ENCODE data around the gene SATB2. TPM values are rescaled to one million over a fixed set of nuclear protein-coding genes. Genes with fewer than 3 reads are reported as not detected.

The SATB2 gene
- total RNA-seq, 2 donors from 2014 or later, result 5.2 to 11.8 TPM

GRCh38 chr2:199444749-199445148 is 13.0 kb downstream of the SATB2 start:
- Histone ChIP-seq H3K4me3 (no peak overlapping the region), H3K36me3 (no peaks in the 10 kb centered on the region), H3K27me3 (replicated peaks; ENCODE audit: insufficient read depth) (no peaks in the 10 kb centered on the region), H3K27ac (no peak overlapping the region), H3K4me1 (replicated peaks) (no peaks in the 10 kb centered on the region), H3K9me3 (no peaks in the 10 kb centered on the region)
- TF ChIP-seq CTCF (IDR thresholded peaks at IDR 0.05), result no peak
- no peak for TF ChIP-seq POLR2AphosphoS5 (IDR thresholded peaks at IDR 0.05)
- no peak for TF ChIP-seq POLR2A (IDR thresholded peaks at IDR 0.05)
- intact Hi-C loops (cut with DNase I), result no loop called here
- no peak for DNase-seq (ENCODE audit: low spot score)
- 78% methylated on average over 4 of the region's 4 CpGs for WGBS

GRCh38 chr2:199443589-199444130 is 14.1 kb downstream of the SATB2 start:
- no peak for DNase-seq (ENCODE audit: low spot score)
- H3K4me3 ChIP-seq, result no peak overlapping the region
- H3K9me3 ChIP-seq, result no peaks in the 10 kb centered on the region
- intact Hi-C loops (cut with DNase I), result no loop called here
- WGBS, result 73% methylated on average over 3 of the region's 3 CpGs
- H3K4me1 ChIP-seq (replicated peaks), result no peaks in the 10 kb centered on the region
- no peaks in the 10 kb centered on the region for H3K27me3 ChIP-seq (replicated peaks; ENCODE audit: insufficient read depth)
- TF ChIP-seq CTCF (IDR thresholded peaks at IDR 0.05) (no peak), POLR2A (IDR thresholded peaks at IDR 0.05) (no peak), POLR2AphosphoS5 (IDR thresholded peaks at IDR 0.05) (no peak)
- H3K27ac ChIP-seq, result no peak overlapping the region
- H3K36me3 ChIP-seq, result no peaks in the 10 kb centered on the region

GRCh38 chr2:199442173-199442572 is 15.6 kb downstream of the SATB2 start:
- Histone ChIP-seq H3K36me3 (no peaks in the 10 kb centered on the region), H3K27ac (no peak overlapping the region), H3K4me1 (replicated peaks) (no peaks in the 10 kb centered on the region), H3K4me3 (no peak overlapping the region), H3K27me3 (replicated peaks; ENCODE audit: insufficient read depth) (no peaks in the 10 kb centered on the region), H3K9me3 (no peaks in the 10 kb centered on the region)
- TF ChIP-seq POLR2AphosphoS5 (IDR thresholded peaks at IDR 0.05) (no peak), CTCF (IDR thresholded peaks at IDR 0.05) (no peak), POLR2A (IDR thresholded peaks at IDR 0.05) (no peak)
- intact Hi-C loops (cut with DNase I), result no loop called here
- no peak for DNase-seq (ENCODE audit: low spot score)
- 97% methylated on average over 7 of the region's 7 CpGs for WGBS

- Histone ChIP-seq H3K27me3 (replicated peaks; ENCODE audit: insufficient read depth) (no peaks in the 10 kb centered on the region), H3K9me3 (no peaks in the 10 kb centered on the region), H3K36me3 (no peaks in the 10 kb centered on the region), H3K4me3 (no peak overlapping the region), H3K4me1 (replicated peaks) (no peaks in the 10 kb centered on the region), H3K27ac (no peak overlapping the region)
- WGBS, result 69% methylated on average over 4 of the region's 4 CpGs
- TF ChIP-seq POLR2A (IDR thresholded peaks at IDR 0.05) (no peak), POLR2AphosphoS5 (IDR thresholded peaks at IDR 0.05) (no peak), CTCF (IDR thresholded peaks at IDR 0.05) (no peak)
- no peak for DNase-seq (ENCODE audit: low spot score)
- intact Hi-C loops (cut with DNase I), result no loop called here
These were observed 16.0 kb downstream of the SATB2 start for GRCh38 chr2:199441759-199442158.

- Histone ChIP-seq H3K9me3 (no peaks in the 10 kb centered on the region), H3K27ac (no peak overlapping the region), H3K36me3 (no peaks in the 10 kb centered on the region), H3K4me3 (no peak overlapping the region), H3K27me3 (replicated peaks; ENCODE audit: insufficient read depth) (no peaks in the 10 kb centered on the region), H3K4me1 (replicated peaks) (no peaks in the 10 kb centered on the region)
- DNase-seq (ENCODE audit: low spot score), result no peak
- intact Hi-C loops (cut with DNase I), result no loop called here
- no peak for TF ChIP-seq CTCF (IDR thresholded peaks at IDR 0.05)
- no peak for TF ChIP-seq POLR2AphosphoS5 (IDR thresholded peaks at IDR 0.05)
- no peak for TF ChIP-seq POLR2A (IDR thresholded peaks at IDR 0.05)
These were observed 17.6 kb downstream of the SATB2 start for GRCh38 chr2:199440118-199440517.

All from prostate gland (tissue), 2 donors.